ENCODE measurements around the gene EPYC.

EPYC gene

DNA sequence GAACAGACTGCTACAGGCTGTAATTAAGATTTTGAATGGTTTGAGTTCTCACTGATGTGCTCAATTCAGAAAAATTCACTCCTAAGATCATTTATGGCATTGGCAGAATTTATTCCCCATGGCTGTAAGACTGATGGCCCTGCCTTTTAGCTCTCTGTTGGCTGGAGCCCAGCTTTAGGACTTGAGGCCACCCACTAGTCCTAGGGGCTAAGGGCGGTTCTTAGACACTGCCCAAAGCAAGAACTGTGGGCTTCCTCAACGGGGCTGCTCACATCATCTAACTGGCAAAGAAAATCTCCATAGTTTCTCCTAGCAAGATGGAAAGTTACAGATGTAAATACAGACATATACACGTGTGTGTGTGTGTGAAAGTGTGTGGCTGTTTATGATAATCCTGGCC lies 46.4 kb downstream of the EPYC start:
- ChIA-PET POLR2A (no interaction called here), CTCF (interaction anchor here (0.9 to 3.2 kb wide), 7 partner anchors 8 to 397 kb away, joined by 3 to 34 read pairs (median 4); no protein-coding TSS in a partner anchor)
- no peaks in the 10 kb centered on the region for H3K4me1 ChIP-seq (ENCODE audit: control insufficient read depth, insufficient read depth, low read length)
- no peaks in the 10 kb centered on the region for H3K36me3 ChIP-seq (ENCODE audit: control insufficient read depth in 2 of 2, insufficient read depth in 1 of 2, low read length in 2 of 2)
- no peak overlapping the region for H3K27ac ChIP-seq (ENCODE audit: extremely low read depth, low read depth, low read length)
- no peaks in the 10 kb centered on the region for H3K9me3 ChIP-seq (ENCODE audit: control insufficient read depth, insufficient read depth, low read depth, low read length)
- TF ChIP-seq, protein P1, sequence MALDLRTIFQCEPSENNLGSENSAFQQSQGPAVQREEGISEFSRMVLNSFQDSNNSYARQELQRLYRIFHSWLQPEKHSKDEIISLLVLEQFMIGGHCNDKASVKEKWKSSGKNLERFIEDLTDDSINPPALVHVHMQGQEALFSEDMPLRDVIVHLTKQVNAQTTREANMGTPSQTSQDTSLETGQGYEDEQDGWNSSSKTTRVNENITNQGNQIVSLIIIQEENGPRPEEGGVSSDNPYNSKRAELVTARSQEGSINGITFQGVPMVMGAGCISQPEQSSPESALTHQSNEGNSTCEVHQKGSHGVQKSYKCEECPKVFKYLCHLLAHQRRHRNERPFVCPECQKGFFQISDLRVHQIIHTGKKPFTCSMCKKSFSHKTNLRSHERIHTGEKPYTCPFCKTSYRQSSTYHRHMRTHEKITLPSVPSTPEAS (tag by site-specific recombination; IDR thresholded peaks at IDR 0.05), result no peak
- TF ChIP-seq ZNF366 (tag by site-specific recombination; conservative IDR thresholded peaks at IDR 0.05) (no peak), ZNF76 (tag by site-specific recombination; IDR thresholded peaks at IDR 0.05; ENCODE audit: borderline replicate concordance, low read depth) (no peak), ZNF621 (tag by site-specific recombination; IDR thresholded peaks at IDR 0.05) (no peak), ZNF175 (tag by site-specific recombination; IDR thresholded peaks at IDR 0.05) (no peak), FEZF1 (tag by site-specific recombination; IDR thresholded peaks at IDR 0.05) (no peak), OSR2 (tag by site-specific recombination; IDR thresholded peaks at IDR 0.05) (no peak), ZNF239 (tag by site-specific recombination; IDR thresholded peaks at IDR 0.05) (no peak), ZNF341 (tag by site-specific recombination; IDR thresholded peaks at IDR 0.05; ENCODE audit: low read depth) (no peak), ZNF223 (tag by site-specific recombination; IDR thresholded peaks at IDR 0.05) (no peak)
- TF ChIP-seq, protein P2, sequence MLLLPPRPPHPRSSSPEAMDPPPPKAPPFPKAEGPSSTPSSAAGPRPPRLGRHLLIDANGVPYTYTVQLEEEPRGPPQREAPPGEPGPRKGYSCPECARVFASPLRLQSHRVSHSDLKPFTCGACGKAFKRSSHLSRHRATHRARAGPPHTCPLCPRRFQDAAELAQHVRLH (tag by site-specific recombination; IDR thresholded peaks at IDR 0.05), result no peak
- TF ChIP-seq, protein P3, sequence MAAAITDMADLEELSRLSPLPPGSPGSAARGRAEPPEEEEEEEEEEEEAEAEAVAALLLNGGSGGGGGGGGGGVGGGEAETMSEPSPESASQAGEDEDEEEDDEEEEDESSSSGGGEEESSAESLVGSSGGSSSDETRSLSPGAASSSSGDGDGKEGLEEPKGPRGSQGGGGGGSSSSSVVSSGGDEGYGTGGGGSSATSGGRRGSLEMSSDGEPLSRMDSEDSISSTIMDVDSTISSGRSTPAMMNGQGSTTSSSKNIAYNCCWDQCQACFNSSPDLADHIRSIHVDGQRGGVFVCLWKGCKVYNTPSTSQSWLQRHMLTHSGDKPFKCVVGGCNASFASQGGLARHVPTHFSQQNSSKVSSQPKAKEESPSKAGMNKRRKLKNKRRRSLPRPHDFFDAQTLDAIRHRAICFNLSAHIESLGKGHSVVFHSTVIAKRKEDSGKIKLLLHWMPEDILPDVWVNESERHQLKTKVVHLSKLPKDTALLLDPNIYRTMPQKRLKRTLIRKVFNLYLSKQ (tag by site-specific recombination; IDR thresholded peaks at IDR 0.05; ENCODE audit: borderline replicate concordance), result no peak
- no peak overlapping the region for H3K4me3 ChIP-seq (ENCODE audit: low read depth, low read length)

DNA sequence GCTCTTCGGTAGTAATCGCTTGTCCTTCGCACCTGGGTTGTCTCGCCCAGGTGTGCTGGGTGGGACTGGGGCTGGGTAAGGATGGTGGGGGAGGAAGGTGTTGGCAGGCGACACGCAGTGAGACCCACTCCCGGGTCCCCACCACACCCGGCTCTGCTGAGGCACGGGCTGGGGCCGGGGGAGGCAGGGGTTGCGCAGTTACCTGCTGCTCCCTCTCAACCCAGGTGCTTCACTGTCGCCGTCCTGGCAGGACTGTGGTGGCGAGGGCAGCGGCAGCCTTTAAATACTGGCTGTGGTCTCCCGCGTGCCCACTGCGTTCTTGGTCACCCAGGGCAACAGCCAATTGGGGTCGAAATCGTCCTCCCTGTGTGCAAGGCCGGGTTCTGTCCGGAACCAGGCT lies 49.9 kb downstream of the EPYC start, which contains the start of gene CCER1:
Gene CCER1, minus strand, starts transcription at position 256 of the 400 bp plus-strand sequence. CDS start 434 bp downstream, outside the sequence.
- TF ChIP-seq ZNF707 (tag by site-specific recombination; IDR thresholded peaks at IDR 0.05), result no peak
- no peak for TF ChIP-seq ZNF658 (tag by site-specific recombination; IDR thresholded peaks at IDR 0.05)
- TF ChIP-seq, protein P4, sequence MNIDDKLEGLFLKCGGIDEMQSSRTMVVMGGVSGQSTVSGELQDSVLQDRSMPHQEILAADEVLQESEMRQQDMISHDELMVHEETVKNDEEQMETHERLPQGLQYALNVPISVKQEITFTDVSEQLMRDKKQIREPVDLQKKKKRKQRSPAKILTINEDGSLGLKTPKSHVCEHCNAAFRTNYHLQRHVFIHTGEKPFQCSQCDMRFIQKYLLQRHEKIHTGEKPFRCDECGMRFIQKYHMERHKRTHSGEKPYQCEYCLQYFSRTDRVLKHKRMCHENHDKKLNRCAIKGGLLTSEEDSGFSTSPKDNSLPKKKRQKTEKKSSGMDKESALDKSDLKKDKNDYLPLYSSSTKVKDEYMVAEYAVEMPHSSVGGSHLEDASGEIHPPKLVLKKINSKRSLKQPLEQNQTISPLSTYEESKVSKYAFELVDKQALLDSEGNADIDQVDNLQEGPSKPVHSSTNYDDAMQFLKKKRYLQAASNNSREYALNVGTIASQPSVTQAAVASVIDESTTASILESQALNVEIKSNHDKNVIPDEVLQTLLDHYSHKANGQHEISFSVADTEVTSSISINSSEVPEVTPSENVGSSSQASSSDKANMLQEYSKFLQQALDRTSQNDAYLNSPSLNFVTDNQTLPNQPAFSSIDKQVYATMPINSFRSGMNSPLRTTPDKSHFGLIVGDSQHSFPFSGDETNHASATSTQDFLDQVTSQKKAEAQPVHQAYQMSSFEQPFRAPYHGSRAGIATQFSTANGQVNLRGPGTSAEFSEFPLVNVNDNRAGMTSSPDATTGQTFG (tag by site-specific recombination; IDR thresholded peaks at IDR 0.05; ENCODE audit: borderline replicate concordance), result no peak
- no peak for TF ChIP-seq ZSCAN30 (tag by site-specific recombination; IDR thresholded peaks at IDR 0.05)
- no peak for TF ChIP-seq MEIS1 (CRISPR knock-in tag; IDR thresholded peaks at IDR 0.05; ENCODE audit: borderline replicate concordance)
- TF ChIP-seq, protein P5, sequence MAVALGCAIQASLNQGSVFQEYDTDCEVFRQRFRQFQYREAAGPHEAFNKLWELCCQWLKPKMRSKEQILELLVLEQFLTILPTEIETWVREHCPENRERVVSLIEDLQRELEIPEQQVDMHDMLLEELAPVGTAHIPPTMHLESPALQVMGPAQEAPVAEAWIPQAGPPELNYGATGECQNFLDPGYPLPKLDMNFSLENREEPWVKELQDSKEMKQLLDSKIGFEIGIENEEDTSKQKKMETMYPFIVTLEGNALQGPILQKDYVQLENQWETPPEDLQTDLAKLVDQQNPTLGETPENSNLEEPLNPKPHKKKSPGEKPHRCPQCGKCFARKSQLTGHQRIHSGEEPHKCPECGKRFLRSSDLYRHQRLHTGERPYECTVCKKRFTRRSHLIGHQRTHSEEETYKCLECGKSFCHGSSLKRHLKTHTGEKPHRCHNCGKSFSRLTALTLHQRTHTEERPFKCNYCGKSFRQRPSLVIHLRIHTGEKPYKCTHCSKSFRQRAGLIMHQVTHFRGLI (tag by site-specific recombination; IDR thresholded peaks at IDR 0.05), result no peak
- TF ChIP-seq, protein P6, sequence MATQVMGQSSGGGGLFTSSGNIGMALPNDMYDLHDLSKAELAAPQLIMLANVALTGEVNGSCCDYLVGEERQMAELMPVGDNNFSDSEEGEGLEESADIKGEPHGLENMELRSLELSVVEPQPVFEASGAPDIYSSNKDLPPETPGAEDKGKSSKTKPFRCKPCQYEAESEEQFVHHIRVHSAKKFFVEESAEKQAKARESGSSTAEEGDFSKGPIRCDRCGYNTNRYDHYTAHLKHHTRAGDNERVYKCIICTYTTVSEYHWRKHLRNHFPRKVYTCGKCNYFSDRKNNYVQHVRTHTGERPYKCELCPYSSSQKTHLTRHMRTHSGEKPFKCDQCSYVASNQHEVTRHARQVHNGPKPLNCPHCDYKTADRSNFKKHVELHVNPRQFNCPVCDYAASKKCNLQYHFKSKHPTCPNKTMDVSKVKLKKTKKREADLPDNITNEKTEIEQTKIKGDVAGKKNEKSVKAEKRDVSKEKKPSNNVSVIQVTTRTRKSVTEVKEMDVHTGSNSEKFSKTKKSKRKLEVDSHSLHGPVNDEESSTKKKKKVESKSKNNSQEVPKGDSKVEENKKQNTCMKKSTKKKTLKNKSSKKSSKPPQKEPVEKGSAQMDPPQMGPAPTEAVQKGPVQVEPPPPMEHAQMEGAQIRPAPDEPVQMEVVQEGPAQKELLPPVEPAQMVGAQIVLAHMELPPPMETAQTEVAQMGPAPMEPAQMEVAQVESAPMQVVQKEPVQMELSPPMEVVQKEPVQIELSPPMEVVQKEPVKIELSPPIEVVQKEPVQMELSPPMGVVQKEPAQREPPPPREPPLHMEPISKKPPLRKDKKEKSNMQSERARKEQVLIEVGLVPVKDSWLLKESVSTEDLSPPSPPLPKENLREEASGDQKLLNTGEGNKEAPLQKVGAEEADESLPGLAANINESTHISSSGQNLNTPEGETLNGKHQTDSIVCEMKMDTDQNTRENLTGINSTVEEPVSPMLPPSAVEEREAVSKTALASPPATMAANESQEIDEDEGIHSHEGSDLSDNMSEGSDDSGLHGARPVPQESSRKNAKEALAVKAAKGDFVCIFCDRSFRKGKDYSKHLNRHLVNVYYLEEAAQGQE (tag by site-specific recombination; IDR thresholded peaks at IDR 0.05), result no peak
- TF ChIP-seq ZNF202 (tag by site-specific recombination; IDR thresholded peaks at IDR 0.05; ENCODE audit: borderline replicate concordance), result no peak
- no peak for TF ChIP-seq ZNF221 (tag by site-specific recombination; IDR thresholded peaks at IDR 0.05; ENCODE audit: borderline replicate concordance)
- TF ChIP-seq ZNF664 (tag by site-specific recombination; IDR thresholded peaks at IDR 0.05), result no peak
- TF ChIP-seq ZNF548 (tag by site-specific recombination; IDR thresholded peaks at IDR 0.05), result no peak
- TF ChIP-seq ZFP3 (tag by site-specific recombination; IDR thresholded peaks at IDR 0.05; ENCODE audit: low read depth), result no peak
- Histone ChIP-seq H3K9me3 (ENCODE audit: control insufficient read depth, insufficient read depth, low read depth, low read length) (no peaks in the 10 kb centered on the region), H3K36me3 (ENCODE audit: control insufficient read depth in 2 of 2, insufficient read depth in 1 of 2, low read length in 2 of 2) (no peaks in the 10 kb centered on the region), H3K4me3 (ENCODE audit: low read depth, low read length) (no peak within 1 kb of the TSS), H3K4me1 (ENCODE audit: control insufficient read depth, insufficient read depth, low read length) (no peaks in the 10 kb centered on the region), H3K27ac (ENCODE audit: extremely low read depth, low read depth, low read length) (no peak within 1 kb of the TSS)
- POLR2A ChIA-PET, result no interaction called here
- CTCF ChIA-PET, result no interaction called here

Data from HEK293 (cell line).